ENCODE data around the gene SNRPD2. TPM values are rescaled to one million over a fixed set of nuclear protein-coding genes. Genes with fewer than 3 reads are reported as not detected.

SNRPD2 gene
- total RNA-seq, 1 donor from 2014 or later, result 314 TPM

- H3K4me3 Mint-ChIP-seq (ENCODE audit: unreplicated experiment), result peak overlapping the region; percentile 74
- peak overlapping the region; percentile 94 for H3K27ac Mint-ChIP-seq (ENCODE audit: unreplicated experiment)
- TF ChIP-seq CTCF (IDR thresholded peaks at IDR 0.05), result no peak
- peaks cover 46% of the 10 kb centered on the region for H3K4me1 Mint-ChIP-seq (ENCODE audit: low read depth)
- H3K27me3 Mint-ChIP-seq (ENCODE audit: low read depth), result no peaks in the 10 kb centered on the region
- no peak for DNase-seq (ENCODE audit: low spot score)
- no peaks in the 10 kb centered on the region for H3K36me3 Mint-ChIP-seq (ENCODE audit: low read depth)
- H3K9me3 Mint-ChIP-seq (ENCODE audit: low read depth), result no peaks in the 10 kb centered on the region
Observed at GRCh38 chr19:45641274-45642105, 50.3 kb downstream of the SNRPD2 start.

- H3K36me3 Mint-ChIP-seq (ENCODE audit: low read depth), result no peaks in the 10 kb centered on the region
- H3K9me3 Mint-ChIP-seq (ENCODE audit: low read depth), result no peaks in the 10 kb centered on the region
- peaks cover 40% of the 10 kb centered on the region for H3K4me1 Mint-ChIP-seq (ENCODE audit: low read depth)
- peak overlapping the region; percentile 74 for H3K4me3 Mint-ChIP-seq (ENCODE audit: unreplicated experiment)
- no peaks in the 10 kb centered on the region for H3K27me3 Mint-ChIP-seq (ENCODE audit: low read depth)
- TF ChIP-seq CTCF (IDR thresholded peaks at IDR 0.05), result no peak
- H3K27ac Mint-ChIP-seq (ENCODE audit: unreplicated experiment), result peak overlapping the region; percentile 94
- DNase-seq (ENCODE audit: low spot score), result no peak
Observed at GRCh38 chr19:45640849-45641273, 50.9 kb downstream of the SNRPD2 start.

GRCh38 chr19:45638930-45639729 is 52.6 kb downstream of the SNRPD2 start, which contains the start of gene EML2:
Gene EML2, minus strand, starts transcription at chr19:45639397. Its CDS starts 21 bp downstream, at chr19:45639376.
- no peak for DNase-seq (ENCODE audit: low spot score)
- no peaks in the 10 kb centered on the region for H3K27me3 Mint-ChIP-seq (ENCODE audit: low read depth)

DNA sequence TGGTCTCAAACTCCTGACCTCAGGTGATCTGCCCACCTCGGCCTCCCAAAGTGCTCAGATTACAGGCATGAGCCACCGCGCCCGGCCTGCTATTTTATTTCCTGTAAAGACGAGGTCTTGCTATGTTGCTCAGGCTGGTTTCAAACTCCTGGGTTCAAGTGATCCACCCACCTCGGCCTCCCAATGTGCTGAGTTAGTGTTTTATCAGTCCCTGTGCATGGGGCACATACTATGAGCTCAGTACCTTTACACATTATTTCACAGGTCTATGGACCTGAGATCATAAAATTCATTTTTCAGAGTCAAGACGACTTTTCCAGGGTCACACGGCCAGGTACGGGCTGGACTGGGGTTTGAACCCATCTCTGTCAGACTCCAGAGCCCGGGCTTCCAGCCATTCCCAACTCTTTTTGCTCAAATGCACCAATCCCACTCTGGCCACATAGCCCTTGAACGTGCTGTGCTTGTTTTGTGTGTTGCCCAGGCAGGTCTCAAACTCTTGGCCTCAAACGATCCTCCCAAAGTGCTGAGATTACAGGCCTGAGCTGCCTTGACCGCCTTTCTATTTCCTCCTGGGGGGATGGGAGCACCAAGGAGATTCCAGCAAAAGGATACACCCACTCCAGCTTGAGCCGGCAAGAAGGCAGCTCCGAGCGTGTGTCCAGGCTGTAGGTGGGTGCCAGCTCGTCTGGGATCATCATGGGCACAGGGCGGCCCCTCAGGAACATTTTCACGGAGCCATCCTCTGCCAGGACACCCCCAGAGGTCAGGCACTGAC is 53.7 kb downstream of the SNRPD2 start:
- Mint-ChIP-seq H3K36me3 (ENCODE audit: low read depth) (no peaks in the 10 kb centered on the region), H3K4me3 (ENCODE audit: unreplicated experiment) (peak overlapping the region; percentile 93), H3K4me1 (ENCODE audit: low read depth) (peaks cover 33% of the 10 kb centered on the region), H3K27me3 (ENCODE audit: low read depth) (no peaks in the 10 kb centered on the region), H3K27ac (ENCODE audit: unreplicated experiment) (no peak overlapping the region), H3K9me3 (ENCODE audit: low read depth) (no peaks in the 10 kb centered on the region)
- no peak for TF ChIP-seq CTCF (IDR thresholded peaks at IDR 0.05)
- DNase-seq (ENCODE audit: low spot score), result no peak

More at GRCh38 chr19:45638930-45639729, 52.6 kb downstream of the SNRPD2 start, which contains the start of gene EML2:
- Mint-ChIP-seq H3K9me3 (ENCODE audit: low read depth) (no peaks in the 10 kb centered on the region), H3K27ac (ENCODE audit: unreplicated experiment) (peak within 1 kb of the TSS; percentile 89), H3K4me1 (ENCODE audit: low read depth) (peaks cover 37% of the 10 kb centered on the region), H3K36me3 (ENCODE audit: low read depth) (no peaks in the 10 kb centered on the region), H3K4me3 (ENCODE audit: unreplicated experiment) (peak within 1 kb of the TSS; percentile 93)
- TF ChIP-seq CTCF (IDR thresholded peaks at IDR 0.05), result peak; percentile 68

Small RNA genes lying within 50 kb of the gene (microRNA-seq; reads per million reads assigned to microRNA genes)
- gene MIR330 (ENCODE audit: borderline number of aligned reads) (264 reads per million, percentile 68 among the genes with 10 or more reads in this experiment), gene MIR642A (ENCODE audit: borderline number of aligned reads) (not detected), gene MIR642B (ENCODE audit: borderline number of aligned reads) (not detected)

Other genes with a start within 250 kb of the SNRPD2 start
- 25.5 to 50.9 TPM (median 43.8 TPM) in 3 replicates for gene FOSB, start 224.0 kb downstream of the SNRPD2 start, total RNA-seq
- gene RTN2, start 194.9 kb downstream of the SNRPD2 start, total RNA-seq, result 11.5 to 16.0 TPM (median 13.7 TPM) in 3 replicates
- gene PPM1N, start 193.5 kb downstream of the SNRPD2 start, total RNA-seq, result 0.52 to 0.63 TPM in 2 of 3 replicates, not detected in the other
- 65.6 to 145 TPM (median 142 TPM) in 3 replicates for gene VASP, start 184.5 kb downstream of the SNRPD2 start, total RNA-seq
- gene OPA3, start 107.2 kb downstream of the SNRPD2 start, total RNA-seq, result 14.8 to 19.8 TPM (median 14.8 TPM) in 3 replicates
- gene GPR4, start 89.7 kb downstream of the SNRPD2 start, total RNA-seq, result not detected in 3 replicates
- 20.5 to 28.3 TPM (median 22.4 TPM) in 3 replicates for gene EML2, start 52.6 kb downstream of the SNRPD2 start, total RNA-seq
- gene GIPR, start 23.7 kb downstream of the SNRPD2 start, total RNA-seq, result 0.41 to 2.4 TPM (median 1.3 TPM) in 3 replicates
- 11.9 to 13.7 TPM (median 13.4 TPM) in 3 replicates for gene QPCTL, start 713 bp upstream of the SNRPD2 start, total RNA-seq
- gene FBXO46, start 38.9 kb upstream of the SNRPD2 start, total RNA-seq, result 12.7 to 14.8 TPM (median 14.3 TPM) in 3 replicates
- gene MEIOSIN, start 41.5 kb upstream of the SNRPD2 start, total RNA-seq, result not detected in 3 replicates
- gene SIX5, start 77.3 kb upstream of the SNRPD2 start, total RNA-seq, result 29.3 to 33.8 TPM (median 33.0 TPM) in 3 replicates
- 95.0 to 176 TPM (median 162 TPM) in 3 replicates for gene DMPK, start 90.5 kb upstream of the SNRPD2 start, total RNA-seq
- 77.6 to 83.0 TPM (median 79.4 TPM) in 3 replicates for gene DMWD, start 100.9 kb upstream of the SNRPD2 start, total RNA-seq
- 0.15 TPM in 1 of 3 replicates, not detected in the others for gene RSPH6A, start 123.4 kb upstream of the SNRPD2 start, total RNA-seq
- 56.5 to 63.3 TPM (median 58.0 TPM) in 3 replicates for gene SYMPK, start 171.2 kb upstream of the SNRPD2 start, total RNA-seq
- not detected in 3 replicates for gene FOXA3, start 172.4 kb upstream of the SNRPD2 start, total RNA-seq
- 24.9 to 30.5 TPM (median 28.6 TPM) in 3 replicates for gene IRF2BP1, start 194.2 kb upstream of the SNRPD2 start, total RNA-seq
- 11.9 to 13.1 TPM (median 12.5 TPM) in 3 replicates for gene MYPOP, start 210.7 kb upstream of the SNRPD2 start, total RNA-seq
- gene NANOS2, start 222.8 kb upstream of the SNRPD2 start, total RNA-seq, result not detected in 3 replicates